NCI-H1436 (cell line): Measurements from ENCODE around the gene BRPF3.
A peak's percentile ranks its signal among the peaks of the same experiment; 100 is the strongest.
"Not testable (repeated sequence)": the region's sequence is repeated elsewhere in the genome, so short reads cannot be mapped to it uniquely, and the experiment has no call there.

Source experiments
- DNase-seq: peaks from one replicate; lab custom pipeline; 2025; lab: John Stamatoyannopoulos, UW

Gene BRPF3

GRCh38 chr6:36200998-36201596 is 4.6 kb downstream of the BRPF3 start:
- DNase-seq = no peak

- no peak for DNase-seq
Measured at GRCh38 chr6:36201612-36202011, 5.1 kb downstream of the BRPF3 start.

- no peak for DNase-seq
Measured at GRCh38 chr6:36202101-36202500, 5.6 kb downstream of the BRPF3 start.

- DNase-seq = no peak
Measured at GRCh38 chr6:36204068-36204753, 7.7 kb downstream of the BRPF3 start.

- DNase-seq = no peak
Measured at GRCh38 chr6:36207155-36207554, 10.6 kb downstream of the BRPF3 start.

- no peak for DNase-seq
Measured at GRCh38 chr6:36209606-36210005, 13.1 kb downstream of the BRPF3 start.

- no peak for DNase-seq
Measured at GRCh38 chr6:36210182-36210581, 13.6 kb downstream of the BRPF3 start.

GRCh38 chr6:36210886-36211595 is 14.5 kb downstream of the BRPF3 start:
- no peak for DNase-seq

GRCh38 chr6:36216559-36216958 is 20.0 kb downstream of the BRPF3 start:
- DNase-seq = no peak

GRCh38 chr6:36217188-36217587 is 20.6 kb downstream of the BRPF3 start:
- no peak for DNase-seq

- DNase-seq = no peak
Measured at GRCh38 chr6:36217946-36218345, 21.4 kb downstream of the BRPF3 start.

- DNase-seq = not testable (repeated sequence)
Measured at GRCh38 chr6:36218516-36218915, 22.0 kb downstream of the BRPF3 start.

- DNase-seq = no peak
Measured at GRCh38 chr6:36219081-36219480, 22.5 kb downstream of the BRPF3 start.

GRCh38 chr6:36220226-36220625 is 23.7 kb downstream of the BRPF3 start:
- no peak for DNase-seq

- DNase-seq = no peak
Measured at GRCh38 chr6:36221674-36222073, 25.1 kb downstream of the BRPF3 start.

GRCh38 chr6:36222924-36223323 is 26.4 kb downstream of the BRPF3 start:
- DNase-seq = no peak

GRCh38 chr6:36223706-36224105 is 27.2 kb downstream of the BRPF3 start:
- DNase-seq = no peak

- no peak for DNase-seq
Measured at GRCh38 chr6:36224918-36225461, 28.4 kb downstream of the BRPF3 start.

GRCh38 chr6:36226438-36227047 is 30.0 kb downstream of the BRPF3 start:
- no peak for DNase-seq

GRCh38 chr6:36227379-36228228 is 31.1 kb downstream of the BRPF3 start:
- peak; percentile 28 for DNase-seq

- no peak for DNase-seq
Measured at GRCh38 chr6:36229223-36229622, 32.7 kb downstream of the BRPF3 start.

- DNase-seq = no peak
Measured at GRCh38 chr6:36230371-36230770, 33.8 kb downstream of the BRPF3 start.
